Liver (tissue), 9 donors: ENCODE results near the gene SLC25A43. TPM values are rescaled to one million over a fixed set of nuclear protein-coding genes. Genes with fewer than 3 reads are reported as not detected.

Source experiments
- DNase-seq: peaks from one replicate; pipeline ENCODE4 v3.0.0-alpha.2; 2017; ENCODE audit warnings: low spot score
- H3K27ac ChIP-seq, 2 donors: one replicate each; pipeline ENCODE4 v1.7.0; 2013; ENCODE audit warnings: inconsistent platforms in 2 of 2, low read length in 2 of 2, control low read depth in 1 of 2, low read depth in 1 of 2, mild to moderate bottlenecking in 1 of 2
- H3K27me3 ChIP-seq, 4 donors: one replicate each; pipeline versions ENCODE4 v1.6.1 to v1.7.0; 2013; ENCODE audit warnings: low read length in 3 of 4, inconsistent platforms in 1 of 4, mild to moderate bottlenecking in 1 of 4, moderate library complexity in 1 of 4; ENCODE audit not compliant: control insufficient read depth in 4 of 4, insufficient read depth in 4 of 4
- H3K36me3 ChIP-seq, 4 donors: one replicate each; pipeline versions ENCODE4 v1.6.1 to v1.7.0; 2013; ENCODE audit warnings: low read length in 3 of 4, mild to moderate bottlenecking in 3 of 4, low read depth in 1 of 4, moderate library complexity in 1 of 4; ENCODE audit not compliant: control insufficient read depth in 4 of 4, insufficient read depth in 3 of 4
- H3K4me1 ChIP-seq, 4 donors: one replicate each; pipeline versions ENCODE4 v1.6.1 to v1.7.0; 2013; ENCODE audit warnings: low read length in 3 of 4, mild to moderate bottlenecking in 3 of 4, moderate library complexity in 1 of 4; ENCODE audit not compliant: control insufficient read depth in 4 of 4, insufficient read depth in 4 of 4
- H3K4me3 ChIP-seq, 3 donors: one replicate each; pipeline versions ENCODE4 v1.6.1 to v1.7.0; 2013; ENCODE audit warnings: low read length in 3 of 3, control low read depth in 1 of 3, low read depth in 1 of 3, mild to moderate bottlenecking in 1 of 3
- H3K9ac ChIP-seq, 2 donors: one replicate each; pipeline ENCODE4 v1.7.0; 2013; ENCODE audit warnings: low read length in 2 of 2, mild to moderate bottlenecking in 2 of 2, moderate library complexity in 2 of 2, control low read depth in 1 of 2, low read depth in 1 of 2
- H3K9me3 ChIP-seq, 4 donors: one replicate each; pipeline versions ENCODE4 v1.6.1 to v1.7.0; 2013; ENCODE audit warnings: low read length in 3 of 4; ENCODE audit not compliant: control insufficient read depth in 4 of 4
- EGR1 ChIP-seq, 2 donors: IDR thresholded peaks; 2 replicates each; pipeline ENCODE4 v1.6.1; 2016 to 2018; ENCODE audit warnings: antibody characterized with exemption in 2 of 2, low read depth in 2 of 2
- FOXA2 ChIP-seq: IDR thresholded peaks from 2 replicates; pipeline ENCODE4 v1.6.1; 2016; ENCODE audit warnings: antibody characterized with exemption
- GABPA ChIP-seq, 2 donors: IDR thresholded peaks in 1 of 2; conservative IDR thresholded peaks in 1 of 2; 2 replicates each; pipeline ENCODE4 v1.6.1; 2016; ENCODE audit warnings: antibody characterized with exemption in 2 of 2, mild to moderate bottlenecking in 1 of 2, moderate library complexity in 1 of 2
- HNF4A ChIP-seq, 2 donors: conservative IDR thresholded peaks; 2 replicates each; pipeline ENCODE4 v1.6.1; 2016; ENCODE audit warnings: antibody characterized with exemption in 2 of 2, mild to moderate bottlenecking in 2 of 2
- JUND ChIP-seq, 2 donors: IDR thresholded peaks; 2 replicates each; pipeline ENCODE4 v1.6.1; 2016; ENCODE audit warnings: antibody characterized with exemption in 2 of 2
- NR2F2 ChIP-seq: IDR thresholded peaks from 2 replicates; pipeline ENCODE4 v1.6.1; 2016; ENCODE audit warnings: antibody characterized with exemption
- RAD21 ChIP-seq, 2 donors: IDR thresholded peaks; 2 replicates each; pipeline ENCODE4 v1.6.1; 2016; ENCODE audit warnings: antibody characterized with exemption in 2 of 2, mild to moderate bottlenecking in 2 of 2
- REST ChIP-seq: IDR thresholded peaks from 2 replicates; pipeline ENCODE4 v1.6.1; 2016; ENCODE audit warnings: antibody characterized with exemption, mild to moderate bottlenecking
- RXRA ChIP-seq, 2 donors: IDR thresholded peaks; 2 replicates each; pipeline ENCODE4 v1.6.1; 2017 to 2018; ENCODE audit warnings: antibody characterized with exemption in 2 of 2, mild to moderate bottlenecking in 1 of 2
- SP1 ChIP-seq: IDR thresholded peaks from 2 replicates; pipeline ENCODE4 v1.6.1; 2018; ENCODE audit warnings: antibody characterized with exemption, mild to moderate bottlenecking
- TAF1 ChIP-seq: conservative IDR thresholded peaks from 2 replicates; pipeline ENCODE4 v1.6.1; 2016; ENCODE audit warnings: antibody characterized with exemption, mild to moderate bottlenecking
- ZBTB33 ChIP-seq: IDR thresholded peaks from 2 replicates; pipeline ENCODE4 v1.6.1; 2016; ENCODE audit warnings: antibody characterized with exemption
- WGBS: extraction: QIAGEN DNeasy Blood & Tissue Kit; methylation state at CpG from one replicate; pipeline ENCODE4 v1.1.7; 2013; 5-methylcytosine and 5-hydroxymethylcytosine counted together
- polyA plus RNA-seq, 2 donors: library from polyadenylated mRNA; stranded (reverse) in 1 of 2; unstranded in 1 of 2; fragments of 200-250 nt in 1 of 2; fragments of >200 nt in 1 of 2; fragmentation: Nextera tagmentation in 1 of 2; extraction: Ambion mirVana in 1 of 2; gene quantifications; one replicate each; pipeline versions ENCODE4 v1.2.1 to v1.2.3, GENCODE V29; 2013 to 2015
- total RNA-seq, 2 donors: library from RNA; depleted of rRNA; stranded (reverse); fragments of >200 nt; gene quantifications; one replicate each; pipeline ENCODE4 v1.2.3, GENCODE V29; 2014
- TF ChIP-seq, protein P1 (sequence below): IDR thresholded peaks from 2 replicates; pipeline ENCODE4 v1.6.1; 2016; ENCODE audit warnings: antibody characterized with exemption
- donor health status: healthy.
- donor health status: healthy.
- donor health status: healthy.
- donor health status: healthy.
- donor health status: healthy.

SLC25A43 gene
- total and polyA plus RNA-seq, 4 donors, result 4.5 to 10.9 (median 5.6) TPM

DNA sequence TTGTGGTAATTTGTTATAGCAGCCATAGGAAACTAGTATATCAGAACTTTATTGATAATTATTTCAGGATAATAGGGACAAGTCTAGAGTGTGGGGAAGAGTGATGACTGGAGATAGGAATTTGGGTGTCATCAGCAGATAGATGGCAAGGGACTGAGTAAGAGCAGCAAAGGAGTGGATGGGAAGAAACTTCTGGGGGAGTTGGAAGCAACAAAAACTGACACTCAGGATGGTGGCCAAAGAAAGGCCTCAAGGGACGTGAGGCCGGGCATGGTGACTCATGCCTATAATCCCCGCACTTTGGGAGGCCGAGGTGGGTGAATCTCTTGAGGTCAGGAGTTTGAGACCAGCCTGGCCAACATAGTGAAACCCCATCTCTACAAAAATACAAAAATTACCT, 60.0 kb downstream of the SLC25A43 start:
- Histone ChIP-seq H3K36me3 (no peaks in the 10 kb centered on the region), H3K9ac (no peak overlapping the region), H3K27me3 (no peaks in the 10 kb centered on the region), H3K9me3 (no peaks in the 10 kb centered on the region), H3K4me1 (peaks cover 0 to 5% (median 0%) of the 10 kb centered on the region in 4 donors), H3K27ac (no peak overlapping the region), H3K4me3 (no peak overlapping the region)
- DNase-seq, result no peak
- TF ChIP-seq TAF1 (no peak), JUND (IDR thresholded peaks at IDR 0.05) (no peak), SP1 (no peak), GABPA (IDR thresholded peaks at IDR 0.05 in 1 of 2, conservative IDR thresholded peaks at IDR 0.05 in 1 of 2) (no peak), EGR1 (IDR thresholded peaks at IDR 0.05; ENCODE audit: low read depth in 2 of 2) (no peak), ZBTB33 (no peak), HNF4A (conservative IDR thresholded peaks at IDR 0.05) (no peak)
- WGBS, result 98% methylated on average over 4 of the region's 4 CpGs

DNA sequence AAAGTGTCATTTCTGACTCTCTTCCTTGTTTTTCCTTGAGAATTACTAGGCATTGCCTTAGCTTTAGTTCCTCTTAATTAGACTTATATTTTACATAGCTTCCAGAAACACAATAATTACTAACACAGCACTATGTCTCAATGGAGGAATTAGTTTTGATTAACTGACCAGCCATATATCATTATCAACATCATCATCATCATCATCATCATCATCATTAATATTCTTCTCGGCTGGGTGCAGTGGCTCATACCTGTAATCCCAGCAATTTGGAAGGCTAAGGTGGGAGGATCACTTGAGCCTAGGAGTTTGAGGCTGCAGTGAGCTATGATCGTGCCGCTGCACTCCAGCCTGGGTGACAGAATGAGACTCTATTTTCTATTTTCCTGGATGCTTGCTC, 66.4 kb downstream of the SLC25A43 start:
- no peak overlapping the region for H3K4me3 ChIP-seq
- peaks cover 0 to 27% (median 6%) of the 10 kb centered on the region in 4 donors for H3K4me1 ChIP-seq
- WGBS, result 96% methylated on average over 3 of the region's 3 CpGs
- H3K9ac ChIP-seq, result no peak overlapping the region
- H3K36me3 ChIP-seq, result peaks cover 0 to 6% (median 3%) of the 10 kb centered on the region in 4 donors
- no peak overlapping the region for H3K27ac ChIP-seq
- TF ChIP-seq TAF1 (no peak), FOXA2 (no peak), GABPA (IDR thresholded peaks at IDR 0.05 in 1 of 2, conservative IDR thresholded peaks at IDR 0.05 in 1 of 2) (no peak), ZBTB33 (no peak), RXRA (IDR thresholded peaks at IDR 0.05) (no peak), REST (no peak), RAD21 (IDR thresholded peaks at IDR 0.05) (no peak), NR2F2 (no peak)
- TF ChIP-seq, protein P1, sequence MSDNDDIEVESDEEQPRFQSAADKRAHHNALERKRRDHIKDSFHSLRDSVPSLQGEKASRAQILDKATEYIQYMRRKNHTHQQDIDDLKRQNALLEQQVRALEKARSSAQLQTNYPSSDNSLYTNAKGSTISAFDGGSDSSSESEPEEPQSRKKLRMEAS, result no peak
- no peak for DNase-seq
- no peaks in the 10 kb centered on the region for H3K9me3 ChIP-seq
- no peaks in the 10 kb centered on the region for H3K27me3 ChIP-seq
